GM21786 (cell line): Measurements from ENCODE around the gene NEURL1B.
"Not testable (repeated sequence)": the region's sequence is repeated elsewhere in the genome, so short reads cannot be mapped to it uniquely, and the experiment has no call there.

Source experiments
- ATAC-seq: cut with Tn5 transposase; IDR thresholded peaks from one replicate; pipeline ENCODE4 v1.9.1; 2021; ENCODE audit not compliant: unreplicated experiment

The NEURL1B gene

GRCh38 chr5:172674155-172674554 is 33.1 kb downstream of the NEURL1B start:
- ATAC-seq, result no peak

- ATAC-seq, result no peak
Observed at GRCh38 chr5:172676914-172677475, 35.9 kb downstream of the NEURL1B start.

GRCh38 chr5:172678362-172678874 is 37.4 kb downstream of the NEURL1B start:
- ATAC-seq, result not testable (repeated sequence)

GRCh38 chr5:172678902-172679301 is 37.8 kb downstream of the NEURL1B start:
- ATAC-seq, result no peak

- no peak for ATAC-seq
Observed at GRCh38 chr5:172679628-172680212, 38.7 kb downstream of the NEURL1B start.

- no peak for ATAC-seq
Observed at GRCh38 chr5:172680921-172681320, 39.9 kb downstream of the NEURL1B start.

- ATAC-seq, result no peak
Observed at GRCh38 chr5:172681421-172681820, 40.4 kb downstream of the NEURL1B start.

GRCh38 chr5:172683264-172683644 is 42.2 kb downstream of the NEURL1B start:
- no peak for ATAC-seq

GRCh38 chr5:172683645-172684471 is 42.8 kb downstream of the NEURL1B start:
- ATAC-seq, result no peak

- no peak for ATAC-seq
Observed at GRCh38 chr5:172685091-172685490, 44.0 kb downstream of the NEURL1B start.

GRCh38 chr5:172686111-172686510 is 45.0 kb downstream of the NEURL1B start:
- ATAC-seq, result no peak

- no peak for ATAC-seq
Observed at GRCh38 chr5:172686539-172687390, 45.7 kb downstream of the NEURL1B start.

GRCh38 chr5:172687940-172688339 is 46.9 kb downstream of the NEURL1B start:
- no peak for ATAC-seq

- ATAC-seq, result no peak
Observed at GRCh38 chr5:172688349-172689217, 47.5 kb downstream of the NEURL1B start.

- no peak for ATAC-seq
Observed at GRCh38 chr5:172689218-172689572, 48.1 kb downstream of the NEURL1B start.

- ATAC-seq, result no peak
Observed at GRCh38 chr5:172689801-172690200, 48.7 kb downstream of the NEURL1B start.

- ATAC-seq, result no peak
Observed at GRCh38 chr5:172690258-172691075, 49.4 kb downstream of the NEURL1B start.

GRCh38 chr5:172691886-172692285 is 50.8 kb downstream of the NEURL1B start:
- ATAC-seq, result no peak

GRCh38 chr5:172692451-172692850 is 51.4 kb downstream of the NEURL1B start:
- no peak for ATAC-seq
